Lower lobe of right lung (tissue), 2 donors: ENCODE results near the gene TMEM217. TPM values are rescaled to one million over a fixed set of nuclear protein-coding genes. Genes with fewer than 3 reads are reported as not detected.

Experiments used
- ATAC-seq, 2 donors: fragments of 200-7000 bp; cut with Tn5 transposase; one replicate each; pipeline ENCODE4 v1.9.1; 2020 to 2022; ENCODE audit warnings: mild to moderate bottlenecking in 2 of 2, moderate library complexity in 2 of 2
- DNase-seq: peaks from one replicate; pipeline ENCODE4 v3.0.0-alpha.2; 2020
- H3K27ac ChIP-seq: fragments of 200-600 bp; one replicate; pipeline ENCODE4 v1.8.0; 2022
- H3K27me3 ChIP-seq: fragments of 200-600 bp; one replicate; pipeline ENCODE4 v1.8.0; 2022; ENCODE audit warnings: low read depth
- H3K36me3 ChIP-seq: fragments of 200-600 bp; one replicate; pipeline ENCODE4 v1.8.0; 2022; ENCODE audit warnings: mild to moderate bottlenecking
- H3K4me1 ChIP-seq: fragments of 200-600 bp; one replicate; pipeline ENCODE4 v1.8.0; 2022
- H3K4me3 ChIP-seq: fragments of 200-600 bp; one replicate; pipeline ENCODE4 v1.8.0; 2022; ENCODE audit warnings: mild to moderate bottlenecking
- H3K9me3 ChIP-seq: fragments of 200-600 bp; one replicate; pipeline ENCODE4 v1.8.0; 2022
- intact Hi-C: fragments of 100-400 bp; cut with DNase I; formaldehyde crosslinking; loops from one replicate; pipeline ENCODE4 v1.11.0; 2022
- total RNA-seq: library from RNA; stranded (reverse); fragmentation: NEBNext Ultra II Directional; extraction: Animal tissue kit (Norgen Biotek cat#: 25700); gene quantifications from one replicate; pipeline ENCODE4 v1.2.1, GENCODE V29; 2021
- TF ChIP-seq, protein P1 (sequence below): fragments of 200-600 bp; IDR thresholded peaks from one replicate; pipeline ENCODE4 v1.8.0; 2022; ENCODE audit warnings: antibody characterized with exemption, mild to moderate bottlenecking
- donor health status: DM: no; HTN: yes; CAD: no; lungs with severe emphysema.

Gene TMEM217
- total RNA-seq, 1 donor from 2014 or later, result 1.1 TPM

DNA sequence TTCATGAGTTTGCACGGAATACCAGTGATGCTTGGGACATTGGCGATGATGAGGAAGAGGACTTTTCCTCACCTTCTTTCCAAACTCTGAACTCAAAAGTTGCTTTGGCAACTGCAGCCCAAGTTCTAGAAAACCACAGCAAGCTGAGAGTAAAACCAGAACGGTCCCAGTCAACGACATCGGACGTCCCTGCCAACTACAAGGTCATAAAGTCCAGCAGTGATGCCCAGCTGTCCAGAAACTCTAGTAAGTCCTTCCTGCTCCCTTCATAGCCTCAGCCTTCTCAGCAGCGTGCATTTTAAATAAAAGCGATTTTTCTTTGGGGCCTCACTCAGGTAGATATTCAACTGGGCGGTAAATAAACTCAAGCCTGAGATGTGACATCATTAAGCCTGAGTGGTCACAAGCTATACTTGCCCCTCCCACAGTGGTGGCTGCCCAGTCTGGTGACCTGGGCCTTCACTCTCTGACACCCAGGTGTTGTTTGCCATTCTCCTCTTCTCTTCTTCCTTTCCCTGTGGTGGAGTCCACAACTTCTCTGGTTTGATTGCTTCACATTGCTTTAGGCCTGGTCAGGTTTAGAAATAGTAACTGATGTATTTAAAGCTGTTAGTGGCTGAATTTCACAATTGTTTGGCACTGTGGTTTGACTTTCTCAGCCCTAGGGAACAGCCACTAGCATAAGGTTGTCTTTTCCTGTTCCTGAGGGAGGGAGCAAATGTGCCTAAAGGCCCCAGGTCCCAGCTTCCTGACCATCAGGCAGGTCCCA lies 21.6 kb upstream of the TMEM217 start:
- Histone ChIP-seq H3K27ac (no peak overlapping the region), H3K9me3 (no peaks in the 10 kb centered on the region), H3K4me3 (no peak overlapping the region), H3K27me3 (no peaks in the 10 kb centered on the region), H3K36me3 (peaks cover 45% of the 10 kb centered on the region), H3K4me1 (peaks cover 8% of the 10 kb centered on the region)
- TF ChIP-seq, protein P1, sequence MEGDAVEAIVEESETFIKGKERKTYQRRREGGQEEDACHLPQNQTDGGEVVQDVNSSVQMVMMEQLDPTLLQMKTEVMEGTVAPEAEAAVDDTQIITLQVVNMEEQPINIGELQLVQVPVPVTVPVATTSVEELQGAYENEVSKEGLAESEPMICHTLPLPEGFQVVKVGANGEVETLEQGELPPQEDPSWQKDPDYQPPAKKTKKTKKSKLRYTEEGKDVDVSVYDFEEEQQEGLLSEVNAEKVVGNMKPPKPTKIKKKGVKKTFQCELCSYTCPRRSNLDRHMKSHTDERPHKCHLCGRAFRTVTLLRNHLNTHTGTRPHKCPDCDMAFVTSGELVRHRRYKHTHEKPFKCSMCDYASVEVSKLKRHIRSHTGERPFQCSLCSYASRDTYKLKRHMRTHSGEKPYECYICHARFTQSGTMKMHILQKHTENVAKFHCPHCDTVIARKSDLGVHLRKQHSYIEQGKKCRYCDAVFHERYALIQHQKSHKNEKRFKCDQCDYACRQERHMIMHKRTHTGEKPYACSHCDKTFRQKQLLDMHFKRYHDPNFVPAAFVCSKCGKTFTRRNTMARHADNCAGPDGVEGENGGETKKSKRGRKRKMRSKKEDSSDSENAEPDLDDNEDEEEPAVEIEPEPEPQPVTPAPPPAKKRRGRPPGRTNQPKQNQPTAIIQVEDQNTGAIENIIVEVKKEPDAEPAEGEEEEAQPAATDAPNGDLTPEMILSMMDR, result no peak
- ATAC-seq (peak; percentile 60 to 62), DNase-seq (no peak)
- intact Hi-C loops, result no loop called here

DNA sequence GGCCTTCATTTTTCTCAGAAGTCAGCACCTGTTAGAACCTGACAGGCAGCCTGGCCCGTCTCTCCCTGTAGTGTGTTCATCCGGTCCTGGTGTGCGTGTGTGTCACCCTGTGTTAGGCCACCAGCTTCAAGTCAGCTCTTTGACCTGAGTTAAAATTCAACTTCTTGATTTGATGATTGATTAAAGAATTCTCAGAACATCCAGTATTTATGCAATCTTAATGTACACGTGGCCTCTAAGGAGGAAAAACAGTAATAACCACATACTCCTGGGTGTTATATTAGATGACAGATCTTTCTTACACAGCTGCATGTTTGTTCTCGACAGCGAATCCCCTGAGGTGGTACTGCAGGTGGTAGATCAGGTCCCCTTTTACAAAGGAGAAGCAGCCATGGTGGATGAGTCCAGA lies 19.1 kb upstream of the TMEM217 start:
- H3K4me3 ChIP-seq, result no peak overlapping the region
- H3K9me3 ChIP-seq, result no peaks in the 10 kb centered on the region
- H3K27me3 ChIP-seq, result no peaks in the 10 kb centered on the region
- TF ChIP-seq, protein P1, result no peak
- DNase-seq, result no peak
- H3K4me1 ChIP-seq, result peaks cover 8% of the 10 kb centered on the region
- no peak for ATAC-seq
- intact Hi-C loops, result no loop called here
- H3K36me3 ChIP-seq, result peaks cover 30% of the 10 kb centered on the region
- no peak overlapping the region for H3K27ac ChIP-seq

DNA sequence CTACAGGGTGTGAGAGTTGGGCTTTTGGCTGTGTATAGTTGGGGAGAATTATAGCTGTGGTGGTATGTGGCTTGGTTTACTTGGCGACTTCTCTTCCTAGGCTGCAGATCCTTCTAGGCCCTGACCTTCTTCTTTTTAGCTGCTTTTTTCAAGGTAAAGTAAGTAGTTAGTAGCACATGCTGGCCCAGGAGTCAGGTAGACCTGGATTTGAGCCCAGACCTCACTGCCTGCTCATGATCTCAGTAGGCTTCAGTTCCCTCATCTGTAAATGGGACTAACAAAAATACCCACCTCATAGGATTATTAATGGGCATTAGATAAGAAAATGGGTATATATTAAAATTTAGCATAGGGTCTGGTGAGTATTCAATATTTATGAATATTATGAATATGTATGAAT lies 17.4 kb upstream of the TMEM217 start:
- DNase-seq, result no peak
- TF ChIP-seq, protein P1, result no peak
- H3K4me1 ChIP-seq, result peaks cover 5% of the 10 kb centered on the region
- no peaks in the 10 kb centered on the region for H3K9me3 ChIP-seq
- ATAC-seq, result no peak
- no peaks in the 10 kb centered on the region for H3K27me3 ChIP-seq
- intact Hi-C loops, result no loop called here
- H3K27ac ChIP-seq, result no peak overlapping the region
- H3K4me3 ChIP-seq, result no peak overlapping the region
- peaks cover 26% of the 10 kb centered on the region for H3K36me3 ChIP-seq

DNA sequence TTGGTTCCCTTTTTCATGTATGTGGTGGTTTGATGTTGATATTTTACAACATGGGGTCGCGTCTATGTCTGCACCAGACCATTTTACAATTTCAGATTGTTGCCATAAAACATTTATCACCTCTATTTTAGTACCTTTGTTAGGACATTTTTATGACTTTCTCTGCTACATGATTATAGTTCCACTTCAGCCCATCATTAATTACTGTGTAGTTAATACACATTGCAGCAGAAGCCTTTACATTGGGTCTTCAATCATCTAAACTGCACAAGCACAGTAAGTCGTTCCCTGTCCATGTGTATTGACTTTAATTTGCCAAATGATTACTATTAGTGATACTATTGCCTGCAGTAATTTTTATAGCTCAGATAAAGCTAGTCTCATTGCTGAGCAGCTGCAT lies 15.7 kb upstream of the TMEM217 start:
- Histone ChIP-seq H3K27me3 (no peaks in the 10 kb centered on the region), H3K36me3 (peaks cover 32% of the 10 kb centered on the region), H3K27ac (no peak overlapping the region), H3K4me3 (no peak overlapping the region), H3K9me3 (no peaks in the 10 kb centered on the region), H3K4me1 (no peaks in the 10 kb centered on the region)
- ATAC-seq, result no peak
- no peak for DNase-seq
- TF ChIP-seq, protein P1, result no peak
- intact Hi-C loops, result no loop called here

DNA sequence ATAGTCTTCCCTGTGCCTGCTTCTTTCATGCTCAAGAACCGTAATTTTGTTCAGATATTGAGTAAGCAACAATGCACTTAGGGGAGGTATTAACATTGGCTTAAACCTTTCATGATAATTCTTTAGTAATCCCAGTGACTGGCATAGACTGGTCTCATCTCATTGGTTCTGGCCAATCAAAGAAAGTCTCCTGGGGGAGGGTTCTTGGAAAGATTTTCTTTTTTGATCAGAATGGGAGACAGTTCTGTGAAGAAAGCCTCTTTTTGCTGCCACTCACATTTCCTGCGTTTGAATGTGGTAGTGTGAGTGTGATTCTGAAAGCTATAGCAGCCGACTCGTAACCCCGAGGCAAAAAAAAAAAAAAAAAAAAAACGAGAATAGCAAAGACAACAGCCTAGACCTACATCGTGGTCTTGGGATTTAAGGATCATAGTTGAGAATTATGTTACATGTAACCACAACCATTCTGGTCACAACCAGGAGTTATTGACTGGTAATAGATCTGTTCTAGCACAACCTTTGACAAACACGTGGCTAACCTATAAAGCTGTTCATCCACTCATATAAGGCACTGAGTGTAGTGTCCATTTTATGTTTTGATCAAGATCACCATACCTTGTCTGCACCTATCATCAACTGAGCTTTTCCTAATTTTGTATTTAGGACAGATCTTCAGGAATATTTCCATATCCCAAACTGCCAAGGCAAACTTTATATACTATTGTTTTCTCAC lies 15.1 kb upstream of the TMEM217 start:
- ATAC-seq, result no peak
- intact Hi-C loops, result no loop called here
- Histone ChIP-seq H3K27me3 (no peaks in the 10 kb centered on the region), H3K9me3 (no peaks in the 10 kb centered on the region), H3K4me3 (no peak overlapping the region), H3K27ac (no peak overlapping the region), H3K4me1 (no peaks in the 10 kb centered on the region), H3K36me3 (peaks cover 32% of the 10 kb centered on the region)
- DNase-seq, result no peak
- TF ChIP-seq, protein P1, result no peak
